ENCODE results near the gene MCTP1.

DNA sequence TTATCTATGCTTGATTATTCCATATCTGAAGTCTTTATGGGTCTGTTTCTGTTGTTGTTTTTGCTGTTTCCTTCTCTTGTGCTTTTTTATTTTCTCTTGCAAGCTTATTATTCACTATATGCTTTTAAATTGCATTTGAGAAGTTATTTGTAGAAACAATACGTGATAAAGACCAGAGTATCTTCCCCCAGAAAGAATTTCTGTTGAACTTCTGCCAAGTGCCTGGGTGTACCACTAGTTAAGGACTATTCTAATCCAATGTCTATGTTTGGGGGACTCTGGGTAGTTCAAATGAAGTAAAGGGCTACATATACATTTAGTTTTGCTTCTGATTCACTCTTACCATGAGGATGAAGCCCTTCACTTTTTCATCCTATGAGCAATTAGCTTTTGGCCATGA, 612.1 kb downstream of the MCTP1 start:
- TF ChIP-seq, protein P1, sequence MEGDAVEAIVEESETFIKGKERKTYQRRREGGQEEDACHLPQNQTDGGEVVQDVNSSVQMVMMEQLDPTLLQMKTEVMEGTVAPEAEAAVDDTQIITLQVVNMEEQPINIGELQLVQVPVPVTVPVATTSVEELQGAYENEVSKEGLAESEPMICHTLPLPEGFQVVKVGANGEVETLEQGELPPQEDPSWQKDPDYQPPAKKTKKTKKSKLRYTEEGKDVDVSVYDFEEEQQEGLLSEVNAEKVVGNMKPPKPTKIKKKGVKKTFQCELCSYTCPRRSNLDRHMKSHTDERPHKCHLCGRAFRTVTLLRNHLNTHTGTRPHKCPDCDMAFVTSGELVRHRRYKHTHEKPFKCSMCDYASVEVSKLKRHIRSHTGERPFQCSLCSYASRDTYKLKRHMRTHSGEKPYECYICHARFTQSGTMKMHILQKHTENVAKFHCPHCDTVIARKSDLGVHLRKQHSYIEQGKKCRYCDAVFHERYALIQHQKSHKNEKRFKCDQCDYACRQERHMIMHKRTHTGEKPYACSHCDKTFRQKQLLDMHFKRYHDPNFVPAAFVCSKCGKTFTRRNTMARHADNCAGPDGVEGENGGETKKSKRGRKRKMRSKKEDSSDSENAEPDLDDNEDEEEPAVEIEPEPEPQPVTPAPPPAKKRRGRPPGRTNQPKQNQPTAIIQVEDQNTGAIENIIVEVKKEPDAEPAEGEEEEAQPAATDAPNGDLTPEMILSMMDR (IDR thresholded peaks at IDR 0.05): no peak
- no peak for TF ChIP-seq POLR2A (IDR thresholded peaks at IDR 0.05)
- no peak for TF ChIP-seq POLR2AphosphoS5 (IDR thresholded peaks at IDR 0.05)
- no peak for TF ChIP-seq EP300 (IDR thresholded peaks at IDR 0.05; ENCODE audit: low read depth)

All from transverse colon (tissue), 4 donors.